A549 (cell line): ENCODE data around the gene VPS13A.

Experiments
- HOXA7 ChIP-seq: fragments of 250-450 bp; sonication (Bioruptor Pico); IDR thresholded peaks from 2 replicates; pipeline ENCODE4 v1.5.0; 2020; ENCODE audit warnings: mild to moderate bottlenecking, moderate library complexity
- NFE2L2 ChIP-seq: fragments of 150-350 bp; conservative IDR thresholded peaks from 2 replicates; pipeline ENCODE4 v1.6.1; 2014; ENCODE audit warnings: low read length
- NR3C1 ChIP-seq: fragments of >200 bp; sonication (Bioruptor Twin); formaldehyde crosslinking; IDR thresholded peaks from 3 replicates; pipeline ENCODE4 v1.6.1; 2017
- POLR2A ChIP-seq: IDR thresholded peaks from 2 replicates; pipeline ENCODE4 v1.6.1; 2012; ENCODE audit warnings: mild to moderate bottlenecking, low read length
- RAD21 ChIP-seq, 2 experiments: fragments of >200 bp in 1 of 2; sonication (Bioruptor Twin) in 1 of 2; formaldehyde crosslinking in 1 of 2; IDR thresholded peaks in 1 of 2; conservative IDR thresholded peaks in 1 of 2; 2 replicates in 1 of 2; 3 replicates in 1 of 2; pipeline ENCODE4 v1.6.1; 2012 to 2018; ENCODE audit warnings: inconsistent platforms in 1 of 2
- TF ChIP-seq, protein P1 (sequence below): fragments of >200 bp; sonication (Bioruptor Twin); formaldehyde crosslinking; IDR thresholded peaks from 3 replicates; pipeline ENCODE4 v1.5.1; 2016
- TF ChIP-seq, protein P2 (sequence below): fragments of 200-600 bp; sonication (generic); IDR thresholded peaks from 2 replicates; pipeline ENCODE4 v1.6.1; 2016; ENCODE audit warnings: antibody characterized with exemption, mild to moderate bottlenecking, moderate library complexity
- TF ChIP-seq, protein P3 (sequence below): IDR thresholded peaks from 2 replicates; pipeline ENCODE4 v1.6.1; 2012

DNA sequence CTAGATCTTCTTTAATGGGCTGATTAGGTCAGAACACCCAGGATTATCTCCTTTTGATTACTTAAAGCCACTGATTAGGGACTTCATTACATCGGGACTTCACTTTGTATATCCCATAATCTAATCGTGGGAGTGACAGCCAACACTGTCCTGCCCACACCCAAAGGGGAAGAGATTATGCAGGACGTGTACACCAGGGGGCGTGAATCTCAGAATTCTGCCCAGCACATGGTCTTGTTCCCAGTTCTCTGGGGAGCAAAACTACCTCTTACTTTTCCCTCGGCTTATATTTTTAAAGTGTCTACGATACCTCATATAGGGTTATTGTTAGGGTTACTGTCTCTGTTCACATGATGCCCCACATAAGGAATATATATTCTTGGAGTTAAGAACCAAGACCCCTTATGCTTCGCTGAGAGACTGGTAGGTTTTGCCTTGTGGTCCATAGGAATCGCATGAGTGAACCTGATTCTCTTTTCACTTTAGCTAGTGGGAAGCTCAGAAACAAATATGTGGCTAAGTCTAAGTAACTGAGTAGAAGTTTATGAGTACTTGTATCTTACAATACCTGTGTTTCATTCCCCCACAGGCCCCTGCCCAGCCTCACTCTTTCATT is 278.1 kb downstream of the VPS13A start:
- TF ChIP-seq, protein P1, sequence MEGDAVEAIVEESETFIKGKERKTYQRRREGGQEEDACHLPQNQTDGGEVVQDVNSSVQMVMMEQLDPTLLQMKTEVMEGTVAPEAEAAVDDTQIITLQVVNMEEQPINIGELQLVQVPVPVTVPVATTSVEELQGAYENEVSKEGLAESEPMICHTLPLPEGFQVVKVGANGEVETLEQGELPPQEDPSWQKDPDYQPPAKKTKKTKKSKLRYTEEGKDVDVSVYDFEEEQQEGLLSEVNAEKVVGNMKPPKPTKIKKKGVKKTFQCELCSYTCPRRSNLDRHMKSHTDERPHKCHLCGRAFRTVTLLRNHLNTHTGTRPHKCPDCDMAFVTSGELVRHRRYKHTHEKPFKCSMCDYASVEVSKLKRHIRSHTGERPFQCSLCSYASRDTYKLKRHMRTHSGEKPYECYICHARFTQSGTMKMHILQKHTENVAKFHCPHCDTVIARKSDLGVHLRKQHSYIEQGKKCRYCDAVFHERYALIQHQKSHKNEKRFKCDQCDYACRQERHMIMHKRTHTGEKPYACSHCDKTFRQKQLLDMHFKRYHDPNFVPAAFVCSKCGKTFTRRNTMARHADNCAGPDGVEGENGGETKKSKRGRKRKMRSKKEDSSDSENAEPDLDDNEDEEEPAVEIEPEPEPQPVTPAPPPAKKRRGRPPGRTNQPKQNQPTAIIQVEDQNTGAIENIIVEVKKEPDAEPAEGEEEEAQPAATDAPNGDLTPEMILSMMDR = peak; percentile 56
- TF ChIP-seq RAD21 (conservative IDR thresholded peaks at IDR 0.05 in 1 of 2, IDR thresholded peaks at IDR 0.05 in 1 of 2) = peak; percentile 33 to 42; a peak in 2 of 5 replicates
- TF ChIP-seq POLR2A = no peak
- no peak for TF ChIP-seq HOXA7 (CRISPR knock-in tag)
- TF ChIP-seq, protein P2, sequence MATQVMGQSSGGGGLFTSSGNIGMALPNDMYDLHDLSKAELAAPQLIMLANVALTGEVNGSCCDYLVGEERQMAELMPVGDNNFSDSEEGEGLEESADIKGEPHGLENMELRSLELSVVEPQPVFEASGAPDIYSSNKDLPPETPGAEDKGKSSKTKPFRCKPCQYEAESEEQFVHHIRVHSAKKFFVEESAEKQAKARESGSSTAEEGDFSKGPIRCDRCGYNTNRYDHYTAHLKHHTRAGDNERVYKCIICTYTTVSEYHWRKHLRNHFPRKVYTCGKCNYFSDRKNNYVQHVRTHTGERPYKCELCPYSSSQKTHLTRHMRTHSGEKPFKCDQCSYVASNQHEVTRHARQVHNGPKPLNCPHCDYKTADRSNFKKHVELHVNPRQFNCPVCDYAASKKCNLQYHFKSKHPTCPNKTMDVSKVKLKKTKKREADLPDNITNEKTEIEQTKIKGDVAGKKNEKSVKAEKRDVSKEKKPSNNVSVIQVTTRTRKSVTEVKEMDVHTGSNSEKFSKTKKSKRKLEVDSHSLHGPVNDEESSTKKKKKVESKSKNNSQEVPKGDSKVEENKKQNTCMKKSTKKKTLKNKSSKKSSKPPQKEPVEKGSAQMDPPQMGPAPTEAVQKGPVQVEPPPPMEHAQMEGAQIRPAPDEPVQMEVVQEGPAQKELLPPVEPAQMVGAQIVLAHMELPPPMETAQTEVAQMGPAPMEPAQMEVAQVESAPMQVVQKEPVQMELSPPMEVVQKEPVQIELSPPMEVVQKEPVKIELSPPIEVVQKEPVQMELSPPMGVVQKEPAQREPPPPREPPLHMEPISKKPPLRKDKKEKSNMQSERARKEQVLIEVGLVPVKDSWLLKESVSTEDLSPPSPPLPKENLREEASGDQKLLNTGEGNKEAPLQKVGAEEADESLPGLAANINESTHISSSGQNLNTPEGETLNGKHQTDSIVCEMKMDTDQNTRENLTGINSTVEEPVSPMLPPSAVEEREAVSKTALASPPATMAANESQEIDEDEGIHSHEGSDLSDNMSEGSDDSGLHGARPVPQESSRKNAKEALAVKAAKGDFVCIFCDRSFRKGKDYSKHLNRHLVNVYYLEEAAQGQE = no peak
- TF ChIP-seq NFE2L2 = no peak
- TF ChIP-seq NR3C1 = no peak
- TF ChIP-seq, protein P3, sequence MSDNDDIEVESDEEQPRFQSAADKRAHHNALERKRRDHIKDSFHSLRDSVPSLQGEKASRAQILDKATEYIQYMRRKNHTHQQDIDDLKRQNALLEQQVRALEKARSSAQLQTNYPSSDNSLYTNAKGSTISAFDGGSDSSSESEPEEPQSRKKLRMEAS = peak; percentile 63
